Caco-2 (cell line): ENCODE data around the gene MAP7. TPM values are rescaled to one million over a fixed set of nuclear protein-coding genes. Genes with fewer than 3 reads are reported as not detected.

ENCODE experiments used
- BruUV-seq: library from RNA; stranded (reverse); fragments of 400-500 nt; replicated peaks from 2 replicates; lab custom pipeline; 2021; lab: Mats Ljungman, UMichigan
- CTCF ChIA-PET: fragments of 300-600 bp; sonication (Branson Sonifier 250); formaldehyde crosslinking; loops from one replicate; lab custom pipeline; 2022; ENCODE audit warnings: antibody characterized with exemption; lab: Charles Lee
- POLR2A ChIA-PET: fragments of 300-600 bp; sonication (Branson Sonifier 250); formaldehyde crosslinking; loops from one replicate; lab custom pipeline; 2022; ENCODE audit warnings: antibody characterized with exemption; lab: Charles Lee
- DNase-seq, 2 experiments: peaks; one replicate each; pipeline versions ENCODE4 v3.0.0 to v3.0.0-alpha.2; 2020 to 2022
- H3K27me3 ChIP-seq: replicated peaks from 2 replicates; pipeline ENCODE4 v1.6.0; 2011; ENCODE audit warnings: low read length; ENCODE audit not compliant: control insufficient read depth, insufficient read depth
- H3K36me3 ChIP-seq: 2 replicates; pipeline ENCODE4 v1.5.1; 2011; ENCODE audit warnings: low read length; ENCODE audit not compliant: control insufficient read depth, insufficient read depth
- H3K4me1 ChIP-seq: fragments of 250-450 bp; sonication (Bioruptor Pico); 2 replicates; pipeline ENCODE4 v1.5.1; 2020; ENCODE audit warnings: mild to moderate bottlenecking
- H3K4me3 ChIP-seq: 2 replicates; pipeline ENCODE4 v1.5.1; 2011; ENCODE audit warnings: low read depth, mild to moderate bottlenecking, control low read depth, low read length
- H3K9me3 ChIP-seq: fragments of 250-450 bp; sonication (Bioruptor Pico); 2 replicates; pipeline ENCODE4 v1.5.1; 2020; ENCODE audit warnings: mild to moderate bottlenecking, moderate library complexity
- H3K27ac Mint-ChIP-seq: one replicate; pipeline ENCODE4 v1.8.0; 2022; ENCODE audit warnings: mixed read lengths; ENCODE audit not compliant: unreplicated experiment
- H3K27me3 Mint-ChIP-seq: one replicate; pipeline ENCODE4 v1.8.0; 2022; ENCODE audit warnings: mixed read lengths; ENCODE audit not compliant: insufficient read depth, unreplicated experiment
- H3K36me3 Mint-ChIP-seq: one replicate; pipeline ENCODE4 v1.8.0; 2022; ENCODE audit warnings: mild to moderate bottlenecking, mixed read lengths; ENCODE audit not compliant: insufficient read depth, unreplicated experiment
- H3K4me1 Mint-ChIP-seq: one replicate; pipeline ENCODE4 v1.8.0; 2022; ENCODE audit warnings: low read depth, mixed read lengths; ENCODE audit not compliant: unreplicated experiment
- H3K4me3 Mint-ChIP-seq: one replicate; pipeline ENCODE4 v1.8.0; 2022; ENCODE audit warnings: mild to moderate bottlenecking, moderate library complexity, mixed read lengths; ENCODE audit not compliant: unreplicated experiment
- H3K9me3 Mint-ChIP-seq: one replicate; pipeline ENCODE4 v1.8.0; 2022; ENCODE audit warnings: mixed read lengths; ENCODE audit not compliant: unreplicated experiment
- CTCF ChIP-seq, 2 experiments: fragments of 200-600 bp in 1 of 2; IDR thresholded peaks; 1 replicate in 1 of 2; 2 replicates in 1 of 2; pipeline versions ENCODE4 v1.5.1 to v1.8.0; 2011 to 2022; ENCODE audit warnings: antibody characterized with exemption in 1 of 2, control low read depth in 1 of 2, inconsistent platforms in 1 of 2, low read depth in 1 of 2, low read length in 1 of 2, mild to moderate bottlenecking in 1 of 2, moderate library complexity in 1 of 2; ENCODE audit not compliant: insufficient read depth in 1 of 2, severe bottlenecking in 1 of 2, unreplicated experiment in 1 of 2
- intact Hi-C: fragments of 100-400 bp; cut with micrococcal nuclease; formaldehyde crosslinking; loops from one replicate; pipeline ENCODE4 v1.10.0; 2022; ENCODE audit not compliant: unreplicated experiment
- total RNA-seq: library from RNA; stranded (reverse); gene quantifications from 2 replicates; pipeline ENCODE4 v1.2.3, GENCODE V29; 2022

The MAP7 gene
- total RNA-seq, 1 experiment from 2014 or later = 55.3 TPM

GRCh38 chr6:136359851-136360250 is 190.4 kb downstream of the MAP7 start:
- H3K4me3 Mint-ChIP-seq = no peak overlapping the region
- H3K9me3 Mint-ChIP-seq = no peaks in the 10 kb centered on the region
- H3K36me3 Mint-ChIP-seq = peaks cover 31% of the 10 kb centered on the region
- intact Hi-C loops = no loop called here
- TF ChIP-seq CTCF (IDR thresholded peaks at IDR 0.05; ENCODE audit: insufficient read depth in 1 of 2, low read depth in 1 of 2, low read length in 1 of 2, severe bottlenecking in 1 of 2, unreplicated experiment in 1 of 2) = no peak
- Histone ChIP-seq H3K27me3 (no peaks in the 10 kb centered on the region), H3K4me1 (no peaks in the 10 kb centered on the region), H3K36me3 (peaks cover 3% of the 10 kb centered on the region), H3K4me3 (no peak overlapping the region), H3K9me3 (no peaks in the 10 kb centered on the region)
- CTCF ChIA-PET = no interaction called here
- no peaks in the 10 kb centered on the region for H3K4me1 Mint-ChIP-seq
- BruUV-seq = no TSS peak
- POLR2A ChIA-PET = no interaction called here
- no peaks in the 10 kb centered on the region for H3K27me3 Mint-ChIP-seq
- no peak overlapping the region for H3K27ac Mint-ChIP-seq
- no peak for DNase-seq

GRCh38 chr6:136351518-136352110 is 198.6 kb downstream of the MAP7 start:
- DNase-seq = no peak
- CTCF ChIA-PET = no interaction called here

DNA sequence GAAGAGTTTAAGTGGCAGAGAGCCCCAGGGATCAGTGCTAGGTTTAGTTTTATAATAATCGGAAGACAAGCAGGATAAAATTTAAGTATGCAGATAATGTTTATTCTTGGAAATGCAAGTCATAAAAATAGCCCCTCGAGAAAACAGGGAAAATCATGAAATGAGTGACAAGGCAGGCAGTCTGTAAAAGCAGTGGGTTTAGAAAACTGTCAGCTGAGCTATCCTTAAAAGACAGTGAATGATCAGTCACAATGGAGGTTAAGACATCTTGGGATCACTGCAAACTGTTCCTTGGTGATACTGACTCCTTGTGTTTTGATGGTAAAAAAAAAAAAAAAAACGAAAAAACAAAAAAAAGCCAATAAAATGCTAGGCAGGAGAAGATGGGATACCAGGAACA is 199.3 kb downstream of the MAP7 start:
- Histone ChIP-seq H3K27me3 (no peaks in the 10 kb centered on the region), H3K9me3 (no peaks in the 10 kb centered on the region), H3K36me3 (no peaks in the 10 kb centered on the region), H3K4me3 (no peak overlapping the region), H3K4me1 (no peaks in the 10 kb centered on the region)
- BruUV-seq = no TSS peak
- Mint-ChIP-seq H3K27ac (no peak overlapping the region), H3K9me3 (no peaks in the 10 kb centered on the region), H3K27me3 (no peaks in the 10 kb centered on the region), H3K4me1 (no peaks in the 10 kb centered on the region), H3K4me3 (no peak overlapping the region), H3K36me3 (peaks cover 23% of the 10 kb centered on the region)
- no peak for TF ChIP-seq CTCF (IDR thresholded peaks at IDR 0.05; ENCODE audit: insufficient read depth in 1 of 2, low read depth in 1 of 2, low read length in 1 of 2, severe bottlenecking in 1 of 2, unreplicated experiment in 1 of 2)
- CTCF ChIA-PET = no interaction called here
- no peak for DNase-seq
- intact Hi-C loops = no loop called here
- POLR2A ChIA-PET = interaction anchor here (0.6 kb wide), 1 partner anchor 25 kb away, joined by 5 read pairs; no protein-coding TSS in a partner anchor

More at GRCh38 chr6:136351518-136352110, 198.6 kb downstream of the MAP7 start:
- no TSS peak for BruUV-seq
- H3K4me1 Mint-ChIP-seq = no peaks in the 10 kb centered on the region
- Histone ChIP-seq H3K27me3 (no peaks in the 10 kb centered on the region), H3K9me3 (no peaks in the 10 kb centered on the region), H3K36me3 (no peaks in the 10 kb centered on the region), H3K4me3 (no peak overlapping the region), H3K4me1 (no peaks in the 10 kb centered on the region)
- no peaks in the 10 kb centered on the region for H3K27me3 Mint-ChIP-seq
- TF ChIP-seq CTCF (IDR thresholded peaks at IDR 0.05; ENCODE audit: insufficient read depth in 1 of 2, low read depth in 1 of 2, low read length in 1 of 2, severe bottlenecking in 1 of 2, unreplicated experiment in 1 of 2) = no peak
- POLR2A ChIA-PET = interaction anchor here (0.6 kb wide), 1 partner anchor 24 kb away, joined by 5 read pairs; no protein-coding TSS in a partner anchor
- no peak overlapping the region for H3K4me3 Mint-ChIP-seq
- intact Hi-C loops = no loop called here
- no peaks in the 10 kb centered on the region for H3K9me3 Mint-ChIP-seq
- H3K27ac Mint-ChIP-seq = no peak overlapping the region
- peaks cover 22% of the 10 kb centered on the region for H3K36me3 Mint-ChIP-seq
